Brain microvascular endothelial cell (primary cell): Measurements from ENCODE around the gene TRIP12.
"Not testable (repeated sequence)": the region's sequence is repeated elsewhere in the genome, so short reads cannot be mapped to it uniquely, and the experiment has no call there.

Source experiments
- DNase-seq: peaks from one replicate; pipeline ENCODE4 v3.0.0-alpha.2; 2020
- H3K27ac ChIP-seq: fragments of 250-450 bp; sonication (Bioruptor Pico); 2 replicates; pipeline ENCODE4 v1.5.1; 2020; ENCODE audit warnings: mild to moderate bottlenecking, moderate library complexity
- H3K27me3 ChIP-seq: fragments of 250-450 bp; sonication (Bioruptor Pico); replicated peaks from 2 replicates; pipeline ENCODE4 v1.5.1; 2020; ENCODE audit warnings: mild to moderate bottlenecking
- H3K36me3 ChIP-seq: fragments of 250-450 bp; sonication (Bioruptor Pico); replicated peaks from 2 replicates; pipeline ENCODE4 v1.5.1; 2020; ENCODE audit warnings: mild to moderate bottlenecking
- H3K4me3 ChIP-seq: 2 replicates; pipeline ENCODE4 v1.5.1; 2011; ENCODE audit warnings: low read depth, mild to moderate bottlenecking, control low read depth, low read length, moderate library complexity
- CTCF ChIP-seq: IDR thresholded peaks from 2 replicates; pipeline ENCODE4 v1.5.1; 2011; ENCODE audit warnings: low read depth, mild to moderate bottlenecking, moderate library complexity, low read length, control low read depth, inconsistent platforms; ENCODE audit errors: missing control alignments
- in situ Hi-C: cut with HindIII; loops from 2 replicates; pipeline ENCODE4 v1.10.0; 2017; ENCODE audit warnings: low sequenced_read_pairs, low pct_ligation_motif_present

TRIP12 gene

GRCh38 chr2:229795058-229795457 is 126.8 kb downstream of the TRIP12 start:
- TF ChIP-seq CTCF: no peak
- in situ Hi-C loops: no loop called here
- Histone ChIP-seq H3K4me3 (no peak overlapping the region), H3K27me3 (no peaks in the 10 kb centered on the region), H3K36me3 (peaks cover 58% of the 10 kb centered on the region), H3K27ac (no peak overlapping the region)
- DNase-seq: no peak

- Histone ChIP-seq H3K27ac (no peak overlapping the region), H3K27me3 (no peaks in the 10 kb centered on the region), H3K36me3 (peaks cover 59% of the 10 kb centered on the region), H3K4me3 (no peak overlapping the region)
- TF ChIP-seq CTCF: no peak
- no peak for DNase-seq
- in situ Hi-C loops: no loop called here
Observed at GRCh38 chr2:229794636-229795035, 127.2 kb downstream of the TRIP12 start.

- H3K27ac ChIP-seq, DNase-seq, H3K27me3 ChIP-seq, in situ Hi-C loops, H3K4me3 ChIP-seq: not testable (repeated sequence)
- peaks cover 32% of the 10 kb centered on the region for H3K36me3 ChIP-seq
Observed at GRCh38 chr2:229786289-229786688, 135.5 kb downstream of the TRIP12 start.

GRCh38 chr2:229784791-229785190 is 137.0 kb downstream of the TRIP12 start:
- in situ Hi-C loops: no loop called here
- Histone ChIP-seq H3K27ac (no peak overlapping the region), H3K4me3 (no peak overlapping the region), H3K27me3 (no peaks in the 10 kb centered on the region), H3K36me3 (peaks cover 27% of the 10 kb centered on the region)
- no peak for DNase-seq
- no peak for TF ChIP-seq CTCF

GRCh38 chr2:229783108-229783721 is 138.6 kb downstream of the TRIP12 start:
- in situ Hi-C loops: no loop called here
- DNase-seq: no peak
- no peak overlapping the region for H3K4me3 ChIP-seq
- H3K27me3 ChIP-seq: no peaks in the 10 kb centered on the region
- no peak overlapping the region for H3K27ac ChIP-seq
- TF ChIP-seq CTCF: no peak
- peaks cover 19% of the 10 kb centered on the region for H3K36me3 ChIP-seq

- Histone ChIP-seq H3K27me3 (no peaks in the 10 kb centered on the region), H3K27ac (no peak overlapping the region), H3K36me3 (peaks cover 20% of the 10 kb centered on the region), H3K4me3 (no peak overlapping the region)
- in situ Hi-C loops: no loop called here
- peak; percentile 75 for TF ChIP-seq CTCF
- peak; percentile 39 for DNase-seq
Observed at GRCh38 chr2:229780856-229781773, 140.7 kb downstream of the TRIP12 start.
